Measurements from ENCODE around the gene STEAP3. TPM values are rescaled to one million over a fixed set of nuclear protein-coding genes. Genes with fewer than 3 reads are reported as not detected.

The STEAP3 gene
- total RNA-seq, 1 experiment from 2014 or later, result 15.4 TPM

DNA sequence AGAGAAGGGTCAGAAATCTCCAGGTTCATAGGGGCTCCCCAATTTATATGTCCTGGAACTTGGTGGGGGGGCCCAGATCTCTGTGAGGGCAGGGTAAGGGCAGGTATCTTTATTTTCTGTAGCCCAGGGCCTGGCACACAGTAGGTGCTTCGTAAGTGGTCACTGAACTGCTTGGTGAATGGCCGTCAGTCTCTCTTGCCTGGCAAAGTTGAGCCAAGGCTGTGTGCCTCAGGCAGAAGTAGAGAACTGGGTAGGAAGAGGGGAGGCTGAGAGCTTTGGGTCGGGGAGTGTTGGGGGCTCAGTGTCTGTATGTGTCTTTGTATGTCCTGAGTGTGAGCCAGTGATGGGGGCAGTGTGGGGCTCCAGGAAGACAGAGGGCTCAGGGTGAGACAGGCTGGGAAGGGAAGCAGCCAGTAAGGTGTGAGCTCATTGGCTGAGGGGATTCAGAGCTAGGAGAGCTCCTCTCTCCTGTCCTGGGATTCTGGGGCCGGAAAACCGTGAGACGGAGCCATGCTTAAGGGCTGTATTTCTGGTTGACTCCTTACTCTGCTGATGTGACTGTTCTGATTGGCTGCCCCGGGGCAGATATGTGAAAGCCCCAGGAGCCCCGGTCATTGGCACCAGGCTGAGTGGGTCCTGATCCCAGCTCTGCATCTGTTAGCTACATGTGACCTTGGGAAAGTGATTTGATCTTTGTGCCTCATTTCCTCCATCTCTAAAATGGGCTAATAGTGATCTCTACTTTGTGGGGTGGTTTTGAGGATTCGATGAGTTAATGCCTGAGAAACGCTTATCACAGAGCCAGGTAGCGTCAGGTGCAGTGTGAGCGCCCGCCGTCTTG is 30.3 kb downstream of the STEAP3 start:
- H3K4me2 ChIP-seq (ENCODE audit: insufficient read depth, insufficient read length, low read length), result no peak overlapping the region
- no peak overlapping the region for H2BK120ac ChIP-seq (ENCODE audit: low read depth, low read length, poor library complexity, severe bottlenecking)
- H4K20me1 ChIP-seq (ENCODE audit: control insufficient read depth, insufficient read depth, insufficient read length), result no peaks in the 10 kb centered on the region
- TF ChIP-seq, protein P1, sequence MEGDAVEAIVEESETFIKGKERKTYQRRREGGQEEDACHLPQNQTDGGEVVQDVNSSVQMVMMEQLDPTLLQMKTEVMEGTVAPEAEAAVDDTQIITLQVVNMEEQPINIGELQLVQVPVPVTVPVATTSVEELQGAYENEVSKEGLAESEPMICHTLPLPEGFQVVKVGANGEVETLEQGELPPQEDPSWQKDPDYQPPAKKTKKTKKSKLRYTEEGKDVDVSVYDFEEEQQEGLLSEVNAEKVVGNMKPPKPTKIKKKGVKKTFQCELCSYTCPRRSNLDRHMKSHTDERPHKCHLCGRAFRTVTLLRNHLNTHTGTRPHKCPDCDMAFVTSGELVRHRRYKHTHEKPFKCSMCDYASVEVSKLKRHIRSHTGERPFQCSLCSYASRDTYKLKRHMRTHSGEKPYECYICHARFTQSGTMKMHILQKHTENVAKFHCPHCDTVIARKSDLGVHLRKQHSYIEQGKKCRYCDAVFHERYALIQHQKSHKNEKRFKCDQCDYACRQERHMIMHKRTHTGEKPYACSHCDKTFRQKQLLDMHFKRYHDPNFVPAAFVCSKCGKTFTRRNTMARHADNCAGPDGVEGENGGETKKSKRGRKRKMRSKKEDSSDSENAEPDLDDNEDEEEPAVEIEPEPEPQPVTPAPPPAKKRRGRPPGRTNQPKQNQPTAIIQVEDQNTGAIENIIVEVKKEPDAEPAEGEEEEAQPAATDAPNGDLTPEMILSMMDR (conservative IDR thresholded peaks at IDR 0.05), result no peak
- H3K18ac ChIP-seq (ENCODE audit: insufficient read length, low read depth, low read length), result no peak overlapping the region
- Mint-ChIP-seq H3K27me3 (ENCODE audit: low read depth) (no peaks in the 10 kb centered on the region), H3K9me3 (no peaks in the 10 kb centered on the region), H3K4me3 (peak overlapping the region in 1 of 2 experiments; percentile 22; a peak in 1 of 5 replicates), H3K27ac (peak overlapping the region; percentile 35 to 97 (median 97); a peak in 6 of 7 replicates), H3K36me3 (ENCODE audit: insufficient read depth in 1 of 3, low read depth in 3 of 3) (peaks cover 16 to 35% (median 20%) of the 10 kb centered on the region in 3 experiments), H3K4me1 (peaks cover 61 to 72% of the 10 kb centered on the region in 2 experiments)
- H3T11ph ChIP-seq (ENCODE audit: low read length), result no peak overlapping the region
- H4K8ac ChIP-seq (replicated peaks; ENCODE audit: insufficient read length, low read depth, low read length), result no peak overlapping the region
- H2BK5ac ChIP-seq (ENCODE audit: insufficient read length, low read length), result no peak overlapping the region
- H3K9me3 ChIP-seq (ENCODE audit: control insufficient read depth, low read depth, low read length), result no peaks in the 10 kb centered on the region
- H2AK5ac ChIP-seq (ENCODE audit: insufficient read length, low read length), result no peak overlapping the region
- H4K91ac ChIP-seq (ENCODE audit: insufficient read length, low read depth, low read length), result no peak overlapping the region
- H3K27ac ChIP-seq (ENCODE audit: insufficient read length, low read depth, low read length), result no peak overlapping the region
- DNase-seq, result peak; percentile 19
- no peaks in the 10 kb centered on the region for H3K23me2 ChIP-seq (ENCODE audit: insufficient read length, low read depth, low read length, poor library complexity, severe bottlenecking)
- no peak overlapping the region for H3K4ac ChIP-seq (ENCODE audit: low read depth, low read length)
- no peaks in the 10 kb centered on the region for H3K27me3 ChIP-seq (ENCODE audit: insufficient read depth, low read length)
- H3K9ac ChIP-seq (ENCODE audit: extremely low read depth, insufficient read length, low read length), result no peak overlapping the region
- H3K14ac ChIP-seq (ENCODE audit: insufficient read depth, low read length), result no peak overlapping the region
- no peaks in the 10 kb centered on the region; the same call in 1 of the 2 replicates for H3K4me1 ChIP-seq (ENCODE audit: insufficient read depth, low read length)
- H2AFZ ChIP-seq (ENCODE audit: low read length), result no peak overlapping the region
- no peak overlapping the region for H2BK20ac ChIP-seq (ENCODE audit: low read depth, low read length, poor library complexity, severe bottlenecking)
- H2BK12ac ChIP-seq (ENCODE audit: insufficient read length, low read depth, low read length), result no peak overlapping the region
- no peak overlapping the region for H4K5ac ChIP-seq (ENCODE audit: insufficient read length, low read depth, low read length)
- H2BK15ac ChIP-seq (ENCODE audit: low read depth, low read length), result no peak overlapping the region
- H3K79me1 ChIP-seq (ENCODE audit: insufficient read depth, low read depth, low read length, poor library complexity, severe bottlenecking), result no peaks in the 10 kb centered on the region
- WGBS (ENCODE audit: extremely low coverage, insufficient read length, low lambda C conversion rate), result no CpG with 5 or more reads among the region's 14 CpGs
- H3K23ac ChIP-seq (ENCODE audit: insufficient read length, low read depth, low read length), result no peak overlapping the region
- no peaks in the 10 kb centered on the region for H3K79me2 ChIP-seq (ENCODE audit: insufficient read depth, low read length)
- H3K56ac ChIP-seq (ENCODE audit: insufficient read length, low read depth, low read length), result no peak overlapping the region
